GM20431 (cell line): Measurements from ENCODE around the gene GLB1L2.

Experiments used
- in situ Hi-C: fragments of 300-500 bp; cut with MseI, MboI; formaldehyde crosslinking; loops from one replicate; pipeline ENCODE4 v1.15.0; 2020; ENCODE audit warnings: low sequenced_read_pairs; ENCODE audit not compliant: unreplicated experiment

Gene GLB1L2

DNA sequence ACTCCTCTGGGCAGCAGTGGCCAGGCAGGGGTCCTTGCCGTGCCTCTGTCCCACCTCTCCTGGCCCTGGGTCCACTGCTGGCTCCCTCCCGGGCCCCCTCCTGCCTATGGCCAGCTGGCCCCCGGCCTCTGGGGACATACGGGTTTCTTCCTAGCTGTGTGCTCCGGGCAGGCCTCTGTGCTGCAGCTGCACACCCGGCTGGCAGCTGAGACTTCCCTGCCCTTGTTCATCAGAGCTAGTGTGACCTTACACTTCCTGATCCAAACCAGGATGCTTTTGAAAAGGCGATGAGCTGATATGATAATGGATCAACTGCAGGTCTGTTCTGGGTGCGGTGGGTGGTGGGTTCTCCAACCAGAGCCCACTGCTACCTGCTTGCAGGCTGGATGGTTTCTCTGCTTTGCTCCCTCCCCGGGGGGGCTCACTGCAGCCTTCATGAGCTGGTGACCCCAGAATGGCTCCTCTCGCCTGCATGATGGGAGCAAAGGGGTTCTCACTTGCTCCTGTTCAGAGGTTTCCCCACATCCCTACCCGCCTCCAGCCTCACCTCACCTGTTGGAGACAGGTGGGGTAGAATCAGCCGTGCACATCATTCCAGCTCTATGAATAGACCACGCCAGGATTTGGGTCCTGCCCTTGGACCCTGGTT, 67.0 kb downstream of the GLB1L2 start:
- in situ Hi-C loops, result no loop called here

DNA sequence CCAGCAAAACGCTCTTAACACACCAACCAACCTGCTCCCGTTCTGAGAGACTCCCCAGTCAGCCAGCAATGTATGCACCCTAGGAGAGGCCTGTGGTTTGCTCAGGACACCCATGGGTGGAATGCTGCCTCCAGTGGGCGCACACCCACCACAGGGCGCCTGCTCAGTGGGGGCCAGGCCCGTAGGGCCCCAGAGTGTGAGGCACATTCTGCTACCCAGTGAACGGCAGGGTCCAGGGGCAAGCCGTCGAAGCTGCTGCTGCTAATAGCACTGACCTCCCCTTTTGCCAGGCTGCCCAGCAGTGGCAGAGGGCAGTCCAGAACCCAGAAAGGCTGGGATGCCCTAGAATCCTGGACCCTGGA, 67.5 kb downstream of the GLB1L2 start:
- in situ Hi-C loops, result no loop called here

DNA sequence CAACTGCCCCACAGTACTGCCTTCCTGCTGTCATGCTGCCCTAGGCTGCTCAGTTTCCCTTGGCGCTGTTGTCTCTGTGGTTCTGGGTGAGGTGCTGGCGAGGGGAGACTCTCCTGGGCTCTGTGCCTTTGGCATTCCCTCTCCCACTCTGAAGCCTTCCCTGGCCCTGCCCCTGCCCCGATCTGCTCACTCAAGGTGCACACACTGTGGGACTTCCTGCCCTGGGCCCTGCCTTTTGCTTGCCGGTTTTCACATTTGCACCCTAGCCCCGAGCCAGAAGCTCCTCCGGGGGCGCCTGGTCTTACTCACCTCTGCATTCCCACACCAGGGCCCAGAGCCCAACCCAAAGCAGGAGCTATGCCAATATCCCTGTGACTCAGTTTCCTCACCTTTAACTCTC, 68.2 kb downstream of the GLB1L2 start:
- in situ Hi-C loops, result no loop called here

DNA sequence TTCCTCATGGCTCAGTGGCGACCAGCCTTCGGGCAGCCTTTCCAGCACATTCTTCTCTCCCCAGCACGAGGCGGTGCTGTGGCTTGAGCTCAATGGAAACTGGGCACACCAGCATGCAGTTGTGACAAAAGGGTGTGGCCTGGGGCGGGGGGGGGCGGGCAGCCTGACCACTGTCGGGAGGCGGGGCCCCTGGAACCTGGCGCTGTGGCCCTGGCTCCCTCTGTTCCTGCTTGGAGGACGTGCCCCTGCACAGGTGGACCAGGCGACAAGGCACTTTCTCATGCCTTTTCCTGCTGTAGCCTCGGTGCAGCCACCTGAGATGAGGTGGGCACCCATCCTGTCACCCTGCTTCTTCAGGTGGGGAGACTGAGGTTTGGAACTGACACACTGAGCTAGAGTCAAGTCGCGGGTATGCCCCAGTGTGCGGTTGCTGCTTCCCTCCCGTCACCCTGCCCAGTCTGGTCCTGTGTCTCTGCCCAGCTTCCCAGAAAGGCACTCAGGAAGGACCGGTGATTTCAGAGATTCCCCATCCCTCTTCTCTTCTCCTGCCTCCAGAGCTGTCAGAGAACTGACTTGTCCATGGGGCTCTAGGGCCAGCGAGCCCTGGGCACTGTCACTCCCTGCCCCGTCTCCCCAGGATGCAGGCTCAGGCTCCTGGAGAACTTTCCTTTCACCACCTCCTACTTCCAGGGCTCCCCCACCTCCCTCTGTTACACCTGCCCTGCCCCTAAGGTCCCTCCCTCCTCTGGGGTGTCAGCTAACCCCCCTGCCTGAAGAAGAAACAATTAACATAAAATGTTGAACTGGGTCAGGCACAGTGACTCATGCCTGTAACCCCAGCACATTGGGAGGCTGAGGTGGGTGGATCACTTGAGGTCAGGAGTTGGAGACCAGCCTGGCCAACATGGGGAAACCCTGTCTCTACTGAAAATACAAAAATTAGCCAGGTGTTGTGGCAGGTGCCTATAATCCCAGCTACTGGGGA, 70.3 kb downstream of the GLB1L2 start:
- in situ Hi-C loops, result no loop called here

DNA sequence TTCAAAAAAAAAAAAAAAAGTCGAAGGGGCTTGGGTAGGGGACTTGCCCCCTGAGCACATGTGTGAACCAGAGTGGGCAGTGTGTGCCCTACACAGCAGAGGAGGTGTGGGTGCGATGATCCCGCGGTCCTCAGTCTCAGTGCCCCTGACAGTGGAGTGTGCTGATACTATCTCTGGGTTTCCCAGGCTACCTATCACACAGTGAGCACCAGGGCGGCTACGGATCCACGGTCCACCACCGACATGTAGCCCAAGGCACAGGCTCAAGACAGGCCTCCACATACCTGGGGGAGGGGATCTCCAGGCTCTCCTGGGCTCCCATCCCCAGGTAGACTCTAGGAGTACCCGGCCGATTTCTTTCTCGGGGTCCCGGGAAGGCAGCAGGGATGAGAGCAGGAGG, 71.1 kb downstream of the GLB1L2 start:
- in situ Hi-C loops, result no loop called here

DNA sequence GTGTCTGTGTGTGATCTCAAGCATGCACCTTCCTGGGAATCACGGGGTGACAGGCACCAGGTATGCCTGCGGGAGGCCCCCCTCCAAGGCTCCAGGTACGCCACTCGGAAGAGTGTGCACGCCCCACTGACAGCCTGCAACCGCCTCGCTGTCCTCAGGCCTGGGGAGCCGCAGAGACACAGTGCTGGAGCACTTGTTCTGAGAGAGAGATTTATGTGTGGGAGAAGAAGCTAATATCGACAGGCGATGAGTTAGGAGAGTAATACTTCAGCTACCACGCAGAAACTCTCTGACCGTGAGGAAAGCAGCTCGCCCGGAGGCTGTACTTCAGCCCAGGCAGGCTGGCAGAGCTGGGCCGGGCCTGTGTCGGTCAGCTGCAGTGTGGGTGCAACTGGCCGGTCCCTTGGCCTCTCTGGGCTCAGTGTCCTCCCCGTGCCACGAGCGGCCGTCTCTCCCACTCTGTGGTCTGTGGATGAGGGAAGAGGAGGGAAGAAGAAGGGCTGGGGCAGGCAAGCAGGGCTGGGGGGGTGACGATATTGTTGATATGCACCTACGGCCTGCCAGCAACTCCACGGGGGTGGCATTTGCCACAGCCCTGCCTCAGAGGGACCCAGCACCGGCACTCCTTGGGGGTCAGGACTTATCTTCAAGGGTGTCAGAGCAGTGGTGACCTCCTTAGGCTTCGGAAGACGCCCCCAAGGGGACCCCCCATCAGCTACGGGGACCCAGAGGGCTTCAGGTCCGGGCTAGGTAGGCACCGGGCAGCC, 73.0 kb downstream of the GLB1L2 start:
- in situ Hi-C loops, result no loop called here

DNA sequence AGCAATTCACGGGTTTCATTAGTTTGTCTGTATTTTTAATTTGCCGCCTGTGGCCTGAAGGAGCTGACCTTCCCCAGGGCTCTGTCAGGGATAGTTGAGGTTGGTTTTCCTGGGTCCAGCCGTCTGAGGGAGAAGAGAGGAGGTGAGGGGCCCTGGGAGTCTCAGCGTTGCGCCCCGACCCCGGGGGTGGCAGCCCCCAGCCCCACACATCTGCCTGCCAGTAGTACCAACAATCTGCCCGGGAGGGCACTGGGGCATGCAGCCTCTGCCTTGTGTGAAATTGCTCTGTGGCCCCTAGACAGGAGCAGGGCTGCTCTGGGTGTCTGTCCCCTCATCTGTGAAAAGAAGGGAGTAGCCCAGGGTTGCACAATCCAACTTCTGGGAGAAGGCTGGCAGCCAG, 73.6 kb downstream of the GLB1L2 start:
- in situ Hi-C loops, result no loop called here

DNA sequence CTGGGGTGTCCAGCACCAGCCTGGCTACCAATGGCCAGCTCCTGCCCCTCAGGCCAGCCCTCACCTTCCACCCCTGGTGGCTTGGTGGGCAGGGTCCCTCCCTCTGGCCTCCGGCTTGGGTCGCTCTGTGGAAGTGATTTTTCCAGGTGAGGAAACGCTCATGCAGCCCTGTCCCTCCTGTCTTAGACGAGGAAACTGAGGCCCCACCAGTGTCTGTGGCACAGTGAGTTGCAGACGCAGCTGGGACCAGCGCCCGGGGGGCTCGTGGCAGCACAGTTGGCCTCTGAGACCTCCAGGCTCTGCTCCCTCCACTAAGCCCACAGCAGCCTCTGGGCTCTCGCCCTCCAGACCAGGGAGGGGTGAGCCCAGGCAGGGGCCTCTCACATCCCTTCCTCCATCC, 74.1 kb downstream of the GLB1L2 start:
- in situ Hi-C loops, result no loop called here

DNA sequence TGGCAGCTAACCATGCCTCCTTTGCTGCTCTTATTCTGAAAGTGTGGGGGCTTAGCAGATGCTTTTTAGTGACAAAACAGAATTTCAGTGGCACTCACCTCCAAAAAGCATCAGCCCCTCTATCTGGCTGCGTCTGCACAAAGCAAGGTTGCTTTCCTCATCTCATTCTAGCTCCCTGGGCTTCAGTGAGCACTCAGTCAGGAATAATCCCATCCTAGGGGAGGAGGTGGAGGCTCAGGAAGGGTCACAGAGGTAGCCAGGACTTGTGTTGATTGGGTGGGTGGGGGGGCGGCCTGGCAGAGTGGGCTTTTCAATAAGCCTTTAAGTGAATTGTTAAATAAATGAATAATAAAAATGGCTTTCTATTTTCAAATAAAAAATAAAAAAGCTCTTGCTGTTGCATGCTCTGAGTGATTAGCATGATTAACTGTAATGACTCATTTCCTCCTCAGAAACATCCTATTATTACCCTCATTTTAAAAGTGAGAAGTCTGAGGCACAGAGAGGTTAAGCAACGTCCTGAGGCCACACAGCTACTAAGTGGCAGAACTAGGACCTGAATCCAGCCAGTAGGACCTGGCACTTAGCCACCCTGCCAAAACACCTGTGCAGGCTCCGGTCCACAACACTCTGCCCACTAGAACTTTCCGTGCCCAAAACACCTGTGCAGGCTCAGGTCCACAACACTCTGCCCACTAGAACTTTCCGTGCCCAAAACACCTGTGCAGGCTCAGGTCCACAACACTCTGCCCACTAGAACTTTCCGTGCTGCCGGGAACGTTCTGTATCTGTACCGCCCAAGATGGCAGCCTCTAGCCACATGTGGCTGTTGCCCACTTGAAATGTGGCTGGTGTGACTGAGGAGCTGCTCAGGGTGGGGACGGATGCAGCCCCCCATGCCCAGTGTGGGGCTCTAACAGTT, 74.7 kb downstream of the GLB1L2 start:
- in situ Hi-C loops, result no loop called here

DNA sequence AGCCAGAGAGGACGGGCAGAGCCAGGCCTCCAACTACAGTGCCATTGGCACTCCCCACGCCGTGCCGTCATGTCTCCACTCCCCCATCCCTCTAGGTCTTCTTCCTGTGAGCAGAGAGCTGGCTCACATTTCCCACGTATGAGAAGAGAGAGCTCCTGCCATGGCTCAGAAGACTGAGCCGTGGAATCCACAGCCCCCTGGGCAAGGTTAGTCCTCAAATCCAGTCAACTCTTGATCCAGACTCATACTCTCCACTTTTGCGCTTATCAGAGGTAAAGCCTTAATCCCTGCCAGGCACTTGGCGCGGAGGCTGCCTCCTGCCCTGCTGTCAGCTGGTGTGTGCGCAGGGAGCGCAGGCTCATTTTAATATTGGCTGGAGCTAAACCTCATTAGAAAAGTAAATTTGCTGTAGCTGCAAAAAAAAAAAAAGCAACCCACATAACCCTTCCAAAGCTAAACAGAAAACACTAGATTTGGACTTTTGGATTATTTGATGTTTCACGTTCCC, 75.6 kb downstream of the GLB1L2 start:
- in situ Hi-C loops, result no loop called here

DNA sequence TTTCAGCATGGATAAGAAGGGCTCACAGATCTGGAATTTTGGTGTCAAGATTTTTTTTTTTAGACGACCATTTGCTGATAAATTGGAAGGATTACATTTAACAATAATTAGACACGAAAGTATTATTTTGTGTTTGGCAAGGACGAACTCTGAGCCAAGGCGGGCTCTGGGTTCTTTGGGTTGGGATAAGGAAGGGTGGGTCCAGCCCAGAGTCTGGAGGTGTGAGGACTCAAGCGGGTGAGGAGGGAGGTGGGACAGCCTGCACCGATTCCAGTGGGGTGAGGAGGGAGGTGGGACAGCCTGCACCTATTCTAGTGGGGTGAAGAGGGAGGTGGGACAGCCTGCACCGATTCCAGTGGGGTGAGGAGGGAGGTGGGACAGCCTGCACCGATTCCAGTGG, 76.1 kb downstream of the GLB1L2 start:
- in situ Hi-C loops, result no loop called here

DNA sequence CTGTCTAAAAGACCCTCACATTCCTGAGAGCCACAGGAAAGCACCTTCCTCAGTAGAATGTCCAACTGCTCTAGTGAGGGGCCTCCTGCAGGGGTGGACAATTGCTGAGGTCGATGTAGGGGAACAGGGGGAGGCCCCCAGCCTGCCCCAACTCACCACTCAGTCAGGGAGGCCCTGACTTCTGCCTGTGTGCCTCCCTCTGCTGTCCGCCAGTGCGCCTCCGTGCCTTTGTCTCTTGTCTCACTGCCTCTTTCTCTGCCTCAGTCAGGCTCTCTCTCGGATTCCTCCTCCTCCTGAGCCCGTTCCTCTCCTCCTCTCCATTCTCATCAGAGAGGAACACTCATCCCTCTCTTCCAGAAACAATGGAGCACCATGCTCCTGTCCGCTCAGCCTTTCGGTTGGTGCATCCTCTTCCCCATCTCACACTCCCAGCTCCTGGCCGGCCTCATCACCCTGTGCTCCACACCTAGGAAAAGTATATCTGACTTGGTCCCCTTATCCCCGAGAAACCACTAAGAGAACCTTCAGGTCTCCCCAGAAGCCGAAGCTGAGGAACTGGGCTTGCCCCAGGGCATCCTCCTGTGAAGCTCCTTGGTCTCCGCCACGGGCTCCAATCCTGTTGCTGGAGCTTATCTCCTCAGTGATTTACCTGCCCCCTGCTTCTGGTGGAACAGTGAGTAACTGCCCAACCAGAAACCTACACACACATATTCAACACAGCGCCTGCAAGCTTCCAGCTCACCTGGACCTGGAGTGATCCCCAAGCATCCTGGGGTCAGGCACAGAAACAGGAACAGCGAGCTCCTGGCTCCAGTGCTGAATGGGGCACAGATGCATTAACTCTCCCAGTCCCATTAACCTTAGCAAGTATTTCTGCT, 78.0 kb downstream of the GLB1L2 start:
- in situ Hi-C loops, result no loop called here

DNA sequence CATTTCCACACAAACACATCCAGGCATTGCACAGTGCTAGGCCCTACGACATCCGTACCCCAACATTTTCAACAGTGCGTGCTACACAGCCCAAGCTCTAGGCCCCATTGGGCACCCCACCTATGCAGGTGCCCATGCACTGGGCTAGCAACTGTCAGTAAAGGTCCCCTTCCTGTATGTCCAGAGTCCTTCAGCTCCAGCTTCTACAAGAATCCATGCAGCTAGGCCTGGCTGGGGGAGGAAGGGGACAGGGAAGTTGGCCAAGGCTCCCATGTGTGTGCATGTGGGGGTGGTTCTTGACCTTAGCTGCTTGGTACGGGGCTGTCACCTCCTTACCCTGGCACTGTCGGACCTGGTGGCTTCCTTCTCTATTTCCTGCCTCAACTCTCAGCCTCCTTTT, 79.0 kb downstream of the GLB1L2 start:
- in situ Hi-C loops, result no loop called here

DNA sequence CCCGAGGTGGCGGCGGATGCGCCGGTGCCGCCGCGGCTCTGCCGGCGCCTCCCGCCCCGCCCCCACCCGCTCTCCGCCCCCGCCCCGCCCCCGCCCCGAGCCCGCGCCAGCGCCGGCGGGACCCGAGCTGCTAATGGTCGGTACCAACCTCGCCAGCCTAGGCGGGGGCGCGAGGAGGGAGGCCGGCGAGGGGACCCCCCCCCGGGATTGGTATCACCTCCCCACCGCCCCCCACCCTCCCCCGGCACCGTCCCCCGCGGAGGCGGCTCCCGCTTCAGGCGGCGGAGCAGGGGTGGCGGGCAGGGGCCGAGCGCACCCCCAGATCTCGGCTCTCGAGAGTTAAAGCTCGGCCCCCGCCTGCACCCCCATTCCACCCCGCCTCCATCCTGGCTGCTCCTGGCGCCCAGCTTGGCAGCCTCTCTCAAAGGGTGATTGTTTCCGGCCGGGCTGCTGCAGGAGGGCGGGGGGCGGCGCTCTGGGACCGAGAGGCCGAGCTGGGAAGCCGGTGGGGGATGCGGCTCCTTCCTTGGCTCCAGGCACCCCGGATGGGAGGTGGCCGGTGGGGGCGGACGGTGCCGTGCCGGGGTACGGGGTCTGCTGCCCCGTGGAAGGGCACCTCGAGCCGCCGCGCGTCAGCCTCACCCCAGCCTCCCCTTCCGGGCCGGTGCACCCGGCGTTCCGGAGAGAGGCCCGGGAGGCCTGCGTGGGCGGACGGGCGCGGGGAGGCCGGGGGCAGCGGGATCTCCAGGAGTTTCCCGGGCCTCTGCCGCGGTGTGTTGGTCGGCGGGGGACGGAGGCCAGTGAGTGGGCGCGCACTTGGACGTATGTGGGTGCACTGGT, 80.6 kb downstream of the GLB1L2 start, which contains the start of gene B3GAT1:
Gene B3GAT1, minus strand, starts transcription at position 40 of the 840 bp plus-strand sequence. CDS start 24,583 bp downstream, outside the sequence.
- in situ Hi-C loops, result no loop called here

DNA sequence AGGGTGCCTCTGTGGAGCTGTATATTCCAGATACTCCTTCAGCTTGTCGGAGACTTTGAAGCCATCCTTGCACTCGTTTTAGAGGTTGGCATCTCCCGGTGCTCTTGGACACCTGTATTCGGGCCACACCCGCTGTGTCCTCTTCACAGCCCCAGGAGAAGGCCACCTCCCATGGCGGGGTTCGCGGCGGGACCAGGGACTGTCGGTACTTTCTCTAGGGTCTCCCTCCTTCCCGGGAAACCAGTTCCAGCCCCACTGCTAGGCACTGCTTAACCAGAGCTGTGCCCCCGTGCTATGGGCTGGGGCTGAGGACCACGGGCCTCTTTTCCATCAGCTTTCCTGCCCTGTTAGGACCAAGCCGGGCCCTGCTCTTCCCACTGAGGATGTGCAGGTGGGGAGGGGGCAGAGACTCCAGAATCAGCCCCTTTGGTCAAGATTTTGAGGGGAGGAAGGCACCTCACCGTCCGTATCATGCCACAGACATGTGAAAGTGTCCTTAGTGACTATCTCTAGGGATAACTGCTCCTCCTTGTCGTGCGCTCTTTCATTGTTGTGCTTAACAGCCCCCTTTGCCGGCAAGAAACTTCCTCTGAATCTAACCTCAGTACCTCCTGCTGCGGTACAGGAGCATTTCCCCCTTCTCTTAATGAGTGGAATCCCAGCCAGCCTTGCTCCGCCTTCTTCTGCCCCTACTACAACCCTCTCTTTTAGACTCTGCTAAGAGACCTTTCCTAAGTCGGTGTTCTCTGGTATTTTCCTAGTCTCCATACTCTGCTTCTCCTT, 81.4 kb downstream of the GLB1L2 start:
- in situ Hi-C loops, result no loop called here

DNA sequence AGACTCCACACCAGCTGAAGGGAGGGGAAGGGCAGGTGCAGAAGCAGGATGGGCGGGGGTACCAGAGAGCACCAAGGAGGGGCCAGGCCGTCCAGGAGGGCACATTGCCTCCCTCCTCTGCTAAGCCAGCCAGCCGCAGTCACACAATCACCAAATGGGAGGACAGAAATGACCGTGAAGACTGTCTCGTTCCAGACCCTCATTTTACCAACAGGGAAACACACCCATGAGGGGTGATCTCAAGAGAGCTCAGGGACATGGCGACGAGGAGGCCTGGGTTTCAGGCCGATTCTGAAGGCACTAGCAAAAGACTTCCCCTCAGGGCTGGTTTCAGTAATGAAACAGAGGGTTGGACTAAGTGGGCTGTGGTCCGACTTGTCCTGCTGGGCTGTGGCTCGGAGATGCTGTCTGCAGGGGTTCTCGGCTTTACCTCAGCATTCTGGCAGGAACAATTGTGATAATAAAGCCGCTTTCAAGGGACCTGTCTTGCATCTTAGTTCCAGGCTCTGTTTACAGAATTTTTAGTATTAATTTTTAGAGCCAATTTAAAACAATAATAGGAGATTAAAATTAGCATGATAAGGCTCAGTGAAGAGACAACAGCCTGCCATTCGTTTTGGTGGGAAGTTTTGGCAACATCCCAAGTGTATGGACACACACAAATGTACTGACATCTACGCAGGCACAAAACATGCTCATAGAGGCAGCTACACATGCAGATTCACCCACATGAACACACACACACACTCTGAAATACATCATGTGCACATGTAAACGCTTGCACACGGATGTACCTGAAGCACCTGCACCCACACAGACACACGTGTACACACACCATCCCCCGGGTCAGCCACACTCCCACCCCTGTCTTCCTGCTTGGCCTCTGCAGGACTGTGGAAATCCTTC, 82.3 kb downstream of the GLB1L2 start:
- in situ Hi-C loops, result no loop called here
